Endodermal cell (in vitro differentiated cells): ENCODE measurements around the gene CDH4. TPM values are rescaled to one million over a fixed set of nuclear protein-coding genes. Genes with fewer than 3 reads are reported as not detected.

Experiments used
- DNase-seq: peaks from one replicate; pipeline ENCODE4 v3.0.0-alpha.2; 2017
- H3K27ac ChIP-seq: 2 replicates; pipeline ENCODE4 v1.5.1; 2013; ENCODE audit warnings: mild to moderate bottlenecking, low read depth, low read length, moderate library complexity
- H3K27me3 ChIP-seq: 2 replicates; pipeline ENCODE4 v1.6.1; 2013; ENCODE audit warnings: mild to moderate bottlenecking, low read length, moderate library complexity; ENCODE audit not compliant: insufficient read depth, control insufficient read depth, poor library complexity, severe bottlenecking
- H3K36me3 ChIP-seq: 2 replicates; pipeline ENCODE4 v1.7.0; 2013; ENCODE audit warnings: mild to moderate bottlenecking, low read length, moderate library complexity; ENCODE audit not compliant: control insufficient read depth, insufficient read depth
- H3K4me1 ChIP-seq: one replicate; pipeline ENCODE4 v1.7.0; 2013; ENCODE audit warnings: low read length; ENCODE audit not compliant: control insufficient read depth, insufficient read depth
- H3K4me3 ChIP-seq: 2 replicates; pipeline ENCODE4 v1.5.1; 2013; ENCODE audit warnings: mild to moderate bottlenecking, low read length, moderate library complexity
- H3K9ac ChIP-seq: 2 replicates; pipeline ENCODE4 v1.6.1; 2013; ENCODE audit warnings: mild to moderate bottlenecking, low read length, moderate library complexity; ENCODE audit not compliant: poor library complexity, severe bottlenecking; ENCODE audit errors: extremely low read depth
- H3K9me3 ChIP-seq: 2 replicates; pipeline ENCODE4 v1.6.1; 2013; ENCODE audit warnings: mild to moderate bottlenecking, low read length, moderate library complexity; ENCODE audit not compliant: control insufficient read depth
- H3K27ac Mint-ChIP-seq: 2 replicates; pipeline ENCODE4 v1.8.0; 2020; ENCODE audit warnings: mixed read lengths
- H3K27me3 Mint-ChIP-seq: 2 replicates; pipeline ENCODE4 v1.8.0; 2021; ENCODE audit warnings: mild to moderate bottlenecking, mixed read lengths; ENCODE audit not compliant: insufficient read depth
- H3K36me3 Mint-ChIP-seq: 2 replicates; pipeline ENCODE4 v1.8.0; 2020; ENCODE audit warnings: low read depth, mixed read lengths
- H3K4me1 Mint-ChIP-seq: 2 replicates; pipeline ENCODE4 v1.8.0; 2020; ENCODE audit warnings: mixed read lengths
- H3K4me3 Mint-ChIP-seq: 2 replicates; pipeline ENCODE4 v1.8.0; 2020; ENCODE audit warnings: mild to moderate bottlenecking, moderate library complexity, mixed read lengths
- H3K9me3 Mint-ChIP-seq: 2 replicates; pipeline ENCODE4 v1.8.0; 2020; ENCODE audit warnings: mild to moderate bottlenecking, mixed read lengths
- CTCF ChIP-seq: fragments of 200-600 bp; sonication (generic); conservative IDR thresholded peaks from 2 replicates; pipeline ENCODE4 v1.5.0; 2021; ENCODE audit warnings: antibody characterized with exemption, mild to moderate bottlenecking
- WGBS, 2 experiments: methylation state at CpG; one replicate each; pipeline versions ENCODE4 v1.1.5 to v1.1.7; 2013; ENCODE audit warnings: missing lambda C conversion rate in 2 of 2, mixed read lengths in 1 of 2; ENCODE audit not compliant: insufficient coverage in 1 of 2, insufficient read length in 1 of 2; 5-methylcytosine and 5-hydroxymethylcytosine counted together
- total RNA-seq, 2 donors: library from RNA; stranded (reverse); fragmentation: NEBNext Ultra II Directional in 1 of 2; extraction: Animal tissue kit (Norgen Biotek cat#: 25700) in 1 of 2; gene quantifications; 2 replicates in 1 of 2; 3 replicates in 1 of 2; pipeline ENCODE4 v1.2.1, GENCODE V29; 2021

Gene CDH4
- total RNA-seq, 2 donors from 2014 or later, result 1.8 to 5.8 TPM

GRCh38 chr20:61614706-61615100 lies 362.6 kb downstream of the CDH4 start:
- H3K27me3 Mint-ChIP-seq, result peaks cover 46% of the 10 kb centered on the region
- no peak overlapping the region for H3K9ac ChIP-seq
- 81% methylated on average over 2 of the region's 2 CpGs; no CpG with 5 or more reads in 1 of the 2 experiments for WGBS, 2 experiments
- no peak for TF ChIP-seq CTCF
- H3K27ac ChIP-seq, result no peak overlapping the region
- no peak overlapping the region for H3K4me3 ChIP-seq
- no peak overlapping the region for H3K4me3 Mint-ChIP-seq
- H3K9me3 ChIP-seq, result peaks cover 9% of the 10 kb centered on the region
- no peak overlapping the region for H3K27ac Mint-ChIP-seq
- no peaks in the 10 kb centered on the region for H3K4me1 ChIP-seq
- no peaks in the 10 kb centered on the region for H3K36me3 Mint-ChIP-seq
- H3K27me3 ChIP-seq, result no peaks in the 10 kb centered on the region
- no peak for DNase-seq
- peaks cover 27% of the 10 kb centered on the region for H3K9me3 Mint-ChIP-seq
- no peaks in the 10 kb centered on the region for H3K4me1 Mint-ChIP-seq
- no peaks in the 10 kb centered on the region for H3K36me3 ChIP-seq

GRCh38 chr20:61615806-61616205 lies 363.7 kb downstream of the CDH4 start:
- no peaks in the 10 kb centered on the region for H3K36me3 ChIP-seq
- H3K4me1 ChIP-seq, result no peaks in the 10 kb centered on the region
- H3K36me3 Mint-ChIP-seq, result no peaks in the 10 kb centered on the region
- H3K27me3 Mint-ChIP-seq, result peaks cover 47% of the 10 kb centered on the region
- H3K27ac Mint-ChIP-seq, result no peak overlapping the region
- no peak overlapping the region for H3K27ac ChIP-seq
- no peak for DNase-seq
- no peaks in the 10 kb centered on the region for H3K27me3 ChIP-seq
- WGBS, 2 experiments, result 89 to 91% methylated on average over 7 to 15 of the region's 15 CpGs
- no peak overlapping the region for H3K4me3 Mint-ChIP-seq
- no peak overlapping the region for H3K4me3 ChIP-seq
- H3K4me1 Mint-ChIP-seq, result no peaks in the 10 kb centered on the region
- H3K9ac ChIP-seq, result no peak overlapping the region
- no peak for TF ChIP-seq CTCF
- H3K9me3 Mint-ChIP-seq, result peaks cover 22% of the 10 kb centered on the region
- H3K9me3 ChIP-seq, result peaks cover 9% of the 10 kb centered on the region

GRCh38 chr20:61619751-61620150 lies 367.7 kb downstream of the CDH4 start:
- no peaks in the 10 kb centered on the region for H3K4me1 ChIP-seq
- DNase-seq, result no peak
- no peak overlapping the region for H3K9ac ChIP-seq
- peaks cover 9% of the 10 kb centered on the region for H3K9me3 Mint-ChIP-seq
- H3K4me3 ChIP-seq, result no peak overlapping the region
- WGBS, 2 experiments, result 93 to 96% methylated on average over 9 to 10 of the region's 10 CpGs
- H3K27ac ChIP-seq, result no peak overlapping the region
- H3K36me3 Mint-ChIP-seq, result no peaks in the 10 kb centered on the region
- no peak overlapping the region for H3K4me3 Mint-ChIP-seq
- H3K4me1 Mint-ChIP-seq, result no peaks in the 10 kb centered on the region
- H3K36me3 ChIP-seq, result no peaks in the 10 kb centered on the region
- no peaks in the 10 kb centered on the region for H3K9me3 ChIP-seq
- peaks cover 42% of the 10 kb centered on the region for H3K27me3 Mint-ChIP-seq
- H3K27me3 ChIP-seq, result no peaks in the 10 kb centered on the region
- no peak overlapping the region for H3K27ac Mint-ChIP-seq
- no peak for TF ChIP-seq CTCF
